ENCODE results near the gene VAMP8. TPM values are rescaled to one million over a fixed set of nuclear protein-coding genes. Genes with fewer than 3 reads are reported as not detected.
A peak's percentile ranks its signal among the peaks of the same experiment; 100 is the strongest.

VAMP8 gene
- polyA plus RNA-seq, 2 of the 4 experiments (the other 2 are of a cell fraction) = 18.5 to 41.1 TPM

DNA sequence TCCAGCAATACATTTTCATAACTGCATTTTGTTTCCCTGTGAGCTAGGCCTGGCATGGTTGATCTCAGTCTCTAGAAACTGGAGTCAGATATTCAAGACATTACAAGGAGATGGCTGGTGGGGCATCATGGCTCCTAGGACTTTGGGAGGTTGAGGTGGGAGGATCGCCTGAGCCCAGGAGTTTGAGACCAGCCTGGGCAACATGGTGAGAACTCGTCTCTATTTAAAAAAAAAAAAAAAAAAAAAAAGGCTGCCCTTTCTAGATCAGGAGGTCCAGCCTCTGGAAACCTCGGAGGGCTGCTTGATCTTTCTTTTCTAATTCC, 362 bp upstream of the VAMP8 start:
- no peak for ATAC-seq
- CTCF ChIA-PET = interaction anchor here (0.6 to 1.5 kb wide), 4 partner anchors 14 to 156 kb away, joined by 3 to 4 read pairs (median 4); partner anchors contain the start of gene USP39
- no peak for DNase-seq (ENCODE audit: low read depth in 1 of 2, low spot score in 1 of 2)
- Histone ChIP-seq H3K4me1 (peaks cover 5% of the 10 kb centered on the region; the same call in 1 of the 3 replicates), H3K27ac (peak overlapping the region; percentile 52 to 65; a peak in 5 of 6 replicates), H3K9me3 (no peaks in the 10 kb centered on the region), H3K4me2 (peak overlapping the region; percentile 62), H3K4me3 (no peak overlapping the region)
- no peak for FAIRE-seq
- POLR2A ChIA-PET = no interaction called here
- 64% methylated on average over 3 of the region's 3 CpGs for WGBS (ENCODE audit: missing lambda C conversion rate)
- TF ChIP-seq, protein P1, sequence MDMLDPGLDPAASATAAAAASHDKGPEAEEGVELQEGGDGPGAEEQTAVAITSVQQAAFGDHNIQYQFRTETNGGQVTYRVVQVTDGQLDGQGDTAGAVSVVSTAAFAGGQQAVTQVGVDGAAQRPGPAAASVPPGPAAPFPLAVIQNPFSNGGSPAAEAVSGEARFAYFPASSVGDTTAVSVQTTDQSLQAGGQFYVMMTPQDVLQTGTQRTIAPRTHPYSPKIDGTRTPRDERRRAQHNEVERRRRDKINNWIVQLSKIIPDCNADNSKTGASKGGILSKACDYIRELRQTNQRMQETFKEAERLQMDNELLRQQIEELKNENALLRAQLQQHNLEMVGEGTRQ (IDR thresholded peaks at IDR 0.05) = no peak
- TF ChIP-seq, protein P2, sequence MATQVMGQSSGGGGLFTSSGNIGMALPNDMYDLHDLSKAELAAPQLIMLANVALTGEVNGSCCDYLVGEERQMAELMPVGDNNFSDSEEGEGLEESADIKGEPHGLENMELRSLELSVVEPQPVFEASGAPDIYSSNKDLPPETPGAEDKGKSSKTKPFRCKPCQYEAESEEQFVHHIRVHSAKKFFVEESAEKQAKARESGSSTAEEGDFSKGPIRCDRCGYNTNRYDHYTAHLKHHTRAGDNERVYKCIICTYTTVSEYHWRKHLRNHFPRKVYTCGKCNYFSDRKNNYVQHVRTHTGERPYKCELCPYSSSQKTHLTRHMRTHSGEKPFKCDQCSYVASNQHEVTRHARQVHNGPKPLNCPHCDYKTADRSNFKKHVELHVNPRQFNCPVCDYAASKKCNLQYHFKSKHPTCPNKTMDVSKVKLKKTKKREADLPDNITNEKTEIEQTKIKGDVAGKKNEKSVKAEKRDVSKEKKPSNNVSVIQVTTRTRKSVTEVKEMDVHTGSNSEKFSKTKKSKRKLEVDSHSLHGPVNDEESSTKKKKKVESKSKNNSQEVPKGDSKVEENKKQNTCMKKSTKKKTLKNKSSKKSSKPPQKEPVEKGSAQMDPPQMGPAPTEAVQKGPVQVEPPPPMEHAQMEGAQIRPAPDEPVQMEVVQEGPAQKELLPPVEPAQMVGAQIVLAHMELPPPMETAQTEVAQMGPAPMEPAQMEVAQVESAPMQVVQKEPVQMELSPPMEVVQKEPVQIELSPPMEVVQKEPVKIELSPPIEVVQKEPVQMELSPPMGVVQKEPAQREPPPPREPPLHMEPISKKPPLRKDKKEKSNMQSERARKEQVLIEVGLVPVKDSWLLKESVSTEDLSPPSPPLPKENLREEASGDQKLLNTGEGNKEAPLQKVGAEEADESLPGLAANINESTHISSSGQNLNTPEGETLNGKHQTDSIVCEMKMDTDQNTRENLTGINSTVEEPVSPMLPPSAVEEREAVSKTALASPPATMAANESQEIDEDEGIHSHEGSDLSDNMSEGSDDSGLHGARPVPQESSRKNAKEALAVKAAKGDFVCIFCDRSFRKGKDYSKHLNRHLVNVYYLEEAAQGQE (IDR thresholded peaks at IDR 0.05) = no peak
- no peak for TF ChIP-seq JUNB (IDR thresholded peaks at IDR 0.05)

DNA sequence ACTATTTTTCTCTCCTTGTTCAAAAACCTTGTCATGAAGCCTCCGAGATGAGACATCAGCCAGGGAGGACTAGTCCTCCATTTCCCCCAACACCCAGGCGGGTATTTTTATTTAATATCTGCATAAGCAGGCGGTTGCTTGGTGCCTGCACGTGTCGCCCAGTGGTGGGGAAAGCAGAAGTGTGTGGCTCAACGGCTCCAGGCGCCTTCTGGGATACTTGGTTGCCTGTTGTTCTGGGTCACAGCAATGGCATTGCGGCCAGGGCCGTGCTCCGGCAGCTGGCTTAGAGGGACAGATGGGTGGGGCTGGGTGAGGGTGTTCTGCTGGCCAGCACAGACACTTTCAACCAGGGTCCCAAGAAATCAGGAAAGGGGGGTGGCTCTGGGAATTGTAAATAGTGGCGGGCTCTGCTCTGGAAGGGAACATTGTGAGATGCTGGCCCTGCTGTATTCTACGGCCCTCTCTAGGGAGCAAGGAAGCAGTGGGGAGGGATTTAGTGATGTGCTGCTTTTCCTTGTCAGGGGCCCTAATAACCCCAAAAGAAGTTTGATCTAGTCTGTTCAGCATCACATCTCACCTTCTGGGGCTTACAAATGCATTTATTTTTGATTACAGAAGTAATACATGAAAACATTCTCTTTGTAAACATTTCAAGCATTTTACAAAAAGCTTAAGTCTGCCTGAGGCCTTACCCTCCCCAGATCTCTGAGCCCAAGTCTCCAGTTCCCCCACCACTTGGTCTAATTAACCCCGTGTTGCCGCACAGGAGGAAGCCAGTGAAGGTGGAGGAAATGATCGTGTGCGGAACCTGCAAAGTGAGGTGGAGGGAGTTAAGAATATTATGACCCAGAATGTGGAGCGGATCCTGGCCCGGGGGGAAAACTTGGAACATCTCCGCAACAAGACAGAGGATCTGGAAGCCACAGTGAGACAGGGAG, 1.1 kb downstream of the VAMP8 start:
- FAIRE-seq = no peak
- H3K4me2 ChIP-seq = peak overlapping the region; percentile 62
- CTCF ChIA-PET = interaction anchor here (0.7 to 1.5 kb wide), 3 partner anchors 12 to 26 kb away, joined by 3 to 4 read pairs (median 3); no protein-coding TSS in a partner anchor

DNA sequence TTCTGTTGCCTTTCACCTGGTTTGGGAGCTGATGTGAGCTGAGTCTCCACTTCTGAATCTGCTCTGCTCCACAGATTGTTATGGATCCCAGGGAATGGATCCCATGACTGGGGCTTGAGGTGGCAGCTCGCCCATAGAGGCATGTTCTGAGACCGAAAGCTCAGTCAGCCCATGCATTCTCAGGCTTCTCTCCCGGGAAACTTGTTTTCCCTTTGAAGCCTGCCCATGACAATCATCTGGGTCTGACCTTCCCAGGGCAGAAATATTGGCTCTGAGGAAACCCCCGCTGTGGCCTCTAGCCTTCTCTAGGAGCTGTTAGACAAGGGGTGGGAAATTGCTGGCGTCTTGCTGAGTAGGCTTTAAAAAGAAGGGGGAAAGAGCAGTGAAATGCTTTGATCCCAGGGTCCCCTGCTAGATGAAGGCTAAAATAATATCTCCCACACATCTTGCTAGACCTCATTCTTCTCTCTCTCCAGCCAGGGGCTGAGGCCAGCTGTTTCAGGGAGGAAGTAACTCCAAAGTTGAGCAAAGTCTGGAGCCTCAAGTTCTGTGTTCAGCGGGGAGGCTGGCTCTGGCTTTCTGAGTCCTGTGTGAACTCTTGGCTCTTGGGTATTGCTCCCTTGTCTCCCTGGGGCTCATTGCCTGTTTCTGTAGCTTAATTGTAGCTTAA, 2.0 kb downstream of the VAMP8 start:
- POLR2A ChIA-PET = interaction anchor here (0.9 kb wide), 1 partner anchor 16 kb away, joined by 3 read pairs; the partner anchor contains the start of gene RNF181
- no peak for FAIRE-seq

More for the DNA sequence above, 1.1 kb downstream of the VAMP8 start:
- ATAC-seq (0 out of 6 replicates have a peak, but pooled peaks of 1 of the 2 experiments have one; percentile 8), DNase-seq (ENCODE audit: low read depth in 1 of 2, low spot score in 1 of 2) (no peak)
- H3K4me1 ChIP-seq = peaks cover 5% of the 10 kb centered on the region; the same call in 1 of the 3 replicates
- H3K4me3 ChIP-seq = no peak overlapping the region
- no peaks in the 10 kb centered on the region for H3K9me3 ChIP-seq
- TF ChIP-seq CHD4 (IDR thresholded peaks at IDR 0.05; ENCODE audit: borderline replicate concordance) = no peak
- TF ChIP-seq PHF8 (IDR thresholded peaks at IDR 0.05; ENCODE audit: borderline replicate concordance, low read depth) = no peak
- TF ChIP-seq EHF (CRISPR knock-in tag; IDR thresholded peaks at IDR 0.05) = no peak
- no peak for TF ChIP-seq RCOR1 (IDR thresholded peaks at IDR 0.05; ENCODE audit: low read depth, low read length)
- no peak for TF ChIP-seq POLR2AphosphoS2 (conservative IDR thresholded peaks at IDR 0.05; ENCODE audit: low read length)
- no peak for TF ChIP-seq ZNF302 (CRISPR knock-in tag; IDR thresholded peaks at IDR 0.05)
- TF ChIP-seq HOXB13 (CRISPR knock-in tag; IDR thresholded peaks at IDR 0.05; ENCODE audit: low read depth) = no peak
- H3K27ac ChIP-seq = no peak overlapping the region
- POLR2A ChIA-PET = no interaction called here
- WGBS (ENCODE audit: missing lambda C conversion rate) = 88% methylated on average over 19 of the region's 19 CpGs

More for the DNA sequence above, 2.0 kb downstream of the VAMP8 start:
- no peak for ATAC-seq
- no peak for DNase-seq (ENCODE audit: low read depth in 1 of 2, low spot score in 1 of 2)
- Histone ChIP-seq H3K4me1 (peaks cover 7% of the 10 kb centered on the region), H3K4me2 (no peak overlapping the region), H3K9me3 (no peaks in the 10 kb centered on the region), H3K4me3 (no peak overlapping the region), H3K27ac (no peak overlapping the region)
- 76% methylated on average over 6 of the region's 6 CpGs for WGBS (ENCODE audit: missing lambda C conversion rate)
- CTCF ChIA-PET = interaction anchor here (0.7 to 1.5 kb wide), 4 partner anchors 9 to 58 kb away, joined by 3 to 4 read pairs (median 4); no protein-coding TSS in a partner anchor
- TF ChIP-seq EP300 (IDR thresholded peaks at IDR 0.05) (no peak), MAFK (IDR thresholded peaks at IDR 0.05; ENCODE audit: partially characterized antibody) (peak; percentile 11), BHLHE40 (IDR thresholded peaks at IDR 0.05; ENCODE audit: low read depth, low read length) (no peak)

Data from A549 (cell line).